Hepatic stellate cell (primary cell): Measurements from ENCODE around the gene TRIO.

Experiments used
- DNase-seq: peaks from one replicate; pipeline ENCODE4 v3.0.0; 2011; ENCODE audit warnings: low spot score

The TRIO gene

GRCh38 chr5:14438195-14438606 is 295.1 kb downstream of the TRIO start:
- DNase-seq, result no peak

GRCh38 chr5:14439087-14439871 is 296.1 kb downstream of the TRIO start:
- no peak for DNase-seq

- DNase-seq, result no peak
Measured at GRCh38 chr5:14440223-14440581, 297.1 kb downstream of the TRIO start.

GRCh38 chr5:14440582-14441431 is 297.7 kb downstream of the TRIO start:
- DNase-seq, result peak; percentile 83

- no peak for DNase-seq
Measured at GRCh38 chr5:14441641-14442040, 298.5 kb downstream of the TRIO start.

- DNase-seq, result no peak
Measured at GRCh38 chr5:14442536-14442935, 299.4 kb downstream of the TRIO start.

GRCh38 chr5:14443671-14444093 is 300.5 kb downstream of the TRIO start:
- DNase-seq, result no peak

GRCh38 chr5:14444161-14444560 is 301.0 kb downstream of the TRIO start:
- no peak for DNase-seq

GRCh38 chr5:14445013-14445412 is 301.9 kb downstream of the TRIO start:
- no peak for DNase-seq

GRCh38 chr5:14445576-14446290 is 302.6 kb downstream of the TRIO start:
- DNase-seq, result no peak

GRCh38 chr5:14447958-14448911 is 305.1 kb downstream of the TRIO start:
- no peak for DNase-seq

GRCh38 chr5:14449052-14449661 is 306.0 kb downstream of the TRIO start:
- no peak for DNase-seq

- no peak for DNase-seq
Measured at GRCh38 chr5:14450018-14450524, 306.9 kb downstream of the TRIO start.

GRCh38 chr5:14450742-14451141 is 307.6 kb downstream of the TRIO start:
- no peak for DNase-seq

- DNase-seq, result no peak
Measured at GRCh38 chr5:14451871-14452270, 308.7 kb downstream of the TRIO start.

- DNase-seq, result no peak
Measured at GRCh38 chr5:14452685-14453454, 309.7 kb downstream of the TRIO start.

- DNase-seq, result no peak
Measured at GRCh38 chr5:14453481-14453880, 310.3 kb downstream of the TRIO start.

GRCh38 chr5:14455814-14456321 is 312.7 kb downstream of the TRIO start:
- no peak for DNase-seq

- DNase-seq, result no peak
Measured at GRCh38 chr5:14457476-14457875, 314.3 kb downstream of the TRIO start.

- DNase-seq, result no peak
Measured at GRCh38 chr5:14458414-14458813, 315.3 kb downstream of the TRIO start.
